ENCODE measurements around the gene ITGA2. TPM values are rescaled to one million over a fixed set of nuclear protein-coding genes. Genes with fewer than 3 reads are reported as not detected.

The ITGA2 gene
- total and polyA plus RNA-seq, 2 of the 8 experiments (the other 6 are each of a cell fraction or from before 2014, with no cell fraction given), result 1.4 to 7.7 TPM

DNA sequence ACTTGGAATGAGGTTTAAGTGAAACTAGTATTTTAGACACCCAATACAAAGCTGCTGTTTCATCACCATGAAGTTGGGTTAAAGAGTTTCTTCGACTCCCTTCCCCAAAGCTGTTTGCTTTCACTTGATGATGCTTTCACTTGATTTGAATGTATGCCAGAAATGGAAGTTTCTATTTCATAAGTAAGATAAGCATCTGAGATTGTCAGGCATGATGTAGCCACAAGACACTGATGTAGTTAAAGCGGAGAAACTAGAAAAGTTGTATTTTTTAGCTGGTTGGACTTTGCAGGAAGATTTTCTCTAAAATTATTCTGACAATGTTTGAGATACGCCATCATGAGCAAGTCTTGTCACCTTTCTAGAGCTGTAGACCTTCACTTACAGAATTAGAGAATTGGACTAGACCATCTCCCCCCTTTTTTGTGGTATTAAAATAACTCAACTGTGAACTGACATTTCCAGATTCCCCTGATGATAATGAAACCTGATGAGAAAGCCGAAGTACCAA is 100.4 kb downstream of the ITGA2 start (continued):
- TF ChIP-seq, protein P1, sequence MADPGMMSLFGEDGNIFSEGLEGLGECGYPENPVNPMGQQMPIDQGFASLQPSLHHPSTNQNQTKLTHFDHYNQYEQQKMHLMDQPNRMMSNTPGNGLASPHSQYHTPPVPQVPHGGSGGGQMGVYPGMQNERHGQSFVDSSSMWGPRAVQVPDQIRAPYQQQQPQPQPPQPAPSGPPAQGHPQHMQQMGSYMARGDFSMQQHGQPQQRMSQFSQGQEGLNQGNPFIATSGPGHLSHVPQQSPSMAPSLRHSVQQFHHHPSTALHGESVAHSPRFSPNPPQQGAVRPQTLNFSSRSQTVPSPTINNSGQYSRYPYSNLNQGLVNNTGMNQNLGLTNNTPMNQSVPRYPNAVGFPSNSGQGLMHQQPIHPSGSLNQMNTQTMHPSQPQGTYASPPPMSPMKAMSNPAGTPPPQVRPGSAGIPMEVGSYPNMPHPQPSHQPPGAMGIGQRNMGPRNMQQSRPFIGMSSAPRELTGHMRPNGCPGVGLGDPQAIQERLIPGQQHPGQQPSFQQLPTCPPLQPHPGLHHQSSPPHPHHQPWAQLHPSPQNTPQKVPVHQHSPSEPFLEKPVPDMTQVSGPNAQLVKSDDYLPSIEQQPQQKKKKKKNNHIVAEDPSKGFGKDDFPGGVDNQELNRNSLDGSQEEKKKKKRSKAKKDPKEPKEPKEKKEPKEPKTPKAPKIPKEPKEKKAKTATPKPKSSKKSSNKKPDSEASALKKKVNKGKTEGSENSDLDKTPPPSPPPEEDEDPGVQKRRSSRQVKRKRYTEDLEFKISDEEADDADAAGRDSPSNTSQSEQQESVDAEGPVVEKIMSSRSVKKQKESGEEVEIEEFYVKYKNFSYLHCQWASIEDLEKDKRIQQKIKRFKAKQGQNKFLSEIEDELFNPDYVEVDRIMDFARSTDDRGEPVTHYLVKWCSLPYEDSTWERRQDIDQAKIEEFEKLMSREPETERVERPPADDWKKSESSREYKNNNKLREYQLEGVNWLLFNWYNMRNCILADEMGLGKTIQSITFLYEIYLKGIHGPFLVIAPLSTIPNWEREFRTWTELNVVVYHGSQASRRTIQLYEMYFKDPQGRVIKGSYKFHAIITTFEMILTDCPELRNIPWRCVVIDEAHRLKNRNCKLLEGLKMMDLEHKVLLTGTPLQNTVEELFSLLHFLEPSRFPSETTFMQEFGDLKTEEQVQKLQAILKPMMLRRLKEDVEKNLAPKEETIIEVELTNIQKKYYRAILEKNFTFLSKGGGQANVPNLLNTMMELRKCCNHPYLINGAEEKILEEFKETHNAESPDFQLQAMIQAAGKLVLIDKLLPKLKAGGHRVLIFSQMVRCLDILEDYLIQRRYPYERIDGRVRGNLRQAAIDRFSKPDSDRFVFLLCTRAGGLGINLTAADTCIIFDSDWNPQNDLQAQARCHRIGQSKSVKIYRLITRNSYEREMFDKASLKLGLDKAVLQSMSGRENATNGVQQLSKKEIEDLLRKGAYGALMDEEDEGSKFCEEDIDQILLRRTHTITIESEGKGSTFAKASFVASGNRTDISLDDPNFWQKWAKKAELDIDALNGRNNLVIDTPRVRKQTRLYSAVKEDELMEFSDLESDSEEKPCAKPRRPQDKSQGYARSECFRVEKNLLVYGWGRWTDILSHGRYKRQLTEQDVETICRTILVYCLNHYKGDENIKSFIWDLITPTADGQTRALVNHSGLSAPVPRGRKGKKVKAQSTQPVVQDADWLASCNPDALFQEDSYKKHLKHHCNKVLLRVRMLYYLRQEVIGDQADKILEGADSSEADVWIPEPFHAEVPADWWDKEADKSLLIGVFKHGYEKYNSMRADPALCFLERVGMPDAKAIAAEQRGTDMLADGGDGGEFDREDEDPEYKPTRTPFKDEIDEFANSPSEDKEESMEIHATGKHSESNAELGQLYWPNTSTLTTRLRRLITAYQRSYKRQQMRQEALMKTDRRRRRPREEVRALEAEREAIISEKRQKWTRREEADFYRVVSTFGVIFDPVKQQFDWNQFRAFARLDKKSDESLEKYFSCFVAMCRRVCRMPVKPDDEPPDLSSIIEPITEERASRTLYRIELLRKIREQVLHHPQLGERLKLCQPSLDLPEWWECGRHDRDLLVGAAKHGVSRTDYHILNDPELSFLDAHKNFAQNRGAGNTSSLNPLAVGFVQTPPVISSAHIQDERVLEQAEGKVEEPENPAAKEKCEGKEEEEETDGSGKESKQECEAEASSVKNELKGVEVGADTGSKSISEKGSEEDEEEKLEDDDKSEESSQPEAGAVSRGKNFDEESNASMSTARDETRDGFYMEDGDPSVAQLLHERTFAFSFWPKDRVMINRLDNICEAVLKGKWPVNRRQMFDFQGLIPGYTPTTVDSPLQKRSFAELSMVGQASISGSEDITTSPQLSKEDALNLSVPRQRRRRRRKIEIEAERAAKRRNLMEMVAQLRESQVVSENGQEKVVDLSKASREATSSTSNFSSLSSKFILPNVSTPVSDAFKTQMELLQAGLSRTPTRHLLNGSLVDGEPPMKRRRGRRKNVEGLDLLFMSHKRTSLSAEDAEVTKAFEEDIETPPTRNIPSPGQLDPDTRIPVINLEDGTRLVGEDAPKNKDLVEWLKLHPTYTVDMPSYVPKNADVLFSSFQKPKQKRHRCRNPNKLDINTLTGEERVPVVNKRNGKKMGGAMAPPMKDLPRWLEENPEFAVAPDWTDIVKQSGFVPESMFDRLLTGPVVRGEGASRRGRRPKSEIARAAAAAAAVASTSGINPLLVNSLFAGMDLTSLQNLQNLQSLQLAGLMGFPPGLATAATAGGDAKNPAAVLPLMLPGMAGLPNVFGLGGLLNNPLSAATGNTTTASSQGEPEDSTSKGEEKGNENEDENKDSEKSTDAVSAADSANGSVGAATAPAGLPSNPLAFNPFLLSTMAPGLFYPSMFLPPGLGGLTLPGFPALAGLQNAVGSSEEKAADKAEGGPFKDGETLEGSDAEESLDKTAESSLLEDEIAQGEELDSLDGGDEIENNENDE (IDR thresholded peaks at IDR 0.05; ENCODE audit: insufficient replicate concordance, low read length), result no peak
- TF ChIP-seq BACH1 (IDR thresholded peaks at IDR 0.05; ENCODE audit: low read length) (no peak), SIN3A (conservative IDR thresholded peaks at IDR 0.05 in 1 of 2, IDR thresholded peaks at IDR 0.05 in 1 of 2; ENCODE audit: low read depth in 1 of 2, low read length in 2 of 2) (no peak), POU5F1 (IDR thresholded peaks at IDR 0.05; ENCODE audit: low read depth, low read length) (no peak), POLR2A (IDR thresholded peaks at IDR 0.05; ENCODE audit: control extremely low read depth in 1 of 2, low read depth in 2 of 2, low read length in 2 of 2) (no peak), POLR2AphosphoS5 (IDR thresholded peaks at IDR 0.05; ENCODE audit: low read depth, low read length) (no peak), TEAD4 (IDR thresholded peaks at IDR 0.05; ENCODE audit: low read depth, low read length) (no peak), CEBPB (IDR thresholded peaks at IDR 0.05; ENCODE audit: low read depth, low read length) (no peak), EZH2 (IDR thresholded peaks at IDR 0.05; ENCODE audit: low read depth, low read length, severe bottlenecking) (no peak), SIRT6 (IDR thresholded peaks at IDR 0.05; ENCODE audit: low read length) (no peak), SP2 (IDR thresholded peaks at IDR 0.05; ENCODE audit: low read length) (no peak)

All from H1 (cell line).